NT2/D1 (cell line): ENCODE results near the gene NCOA3.
A peak's percentile ranks its signal among the peaks of the same experiment; 100 is the strongest.

ENCODE experiments used
- DNase-seq: peaks from one replicate; pipeline ENCODE4 v3.0.0-alpha.2; 2011; ENCODE audit warnings: low read depth, low spot score
- H3K27me3 ChIP-seq: 2 replicates; pipeline ENCODE4 v1.6.0; 2011; ENCODE audit warnings: mild to moderate bottlenecking; ENCODE audit not compliant: insufficient read length, insufficient read depth
- H3K36me3 ChIP-seq: 2 replicates; pipeline ENCODE4 v1.6.1; 2011; ENCODE audit warnings: mild to moderate bottlenecking, low read length, mixed read lengths; ENCODE audit not compliant: insufficient read depth, insufficient read length
- H3K4me1 ChIP-seq: 2 replicates; pipeline ENCODE4 v1.5.1; 2011; ENCODE audit not compliant: insufficient read depth, insufficient read length
- H3K4me3 ChIP-seq: 2 replicates; pipeline ENCODE4 v1.5.1; 2011; ENCODE audit warnings: low read depth; ENCODE audit not compliant: insufficient read length
- H3K9ac ChIP-seq: 2 replicates; pipeline ENCODE4 v1.6.0; 2011; ENCODE audit warnings: low read depth; ENCODE audit not compliant: insufficient read length
- H3K9me3 ChIP-seq: 2 replicates; pipeline ENCODE4 v1.5.1; 2011; ENCODE audit warnings: mild to moderate bottlenecking, low read length; ENCODE audit not compliant: insufficient read depth
- SUZ12 ChIP-seq: IDR thresholded peaks from 2 replicates; pipeline ENCODE4 v1.6.1; 2011; ENCODE audit not compliant: insufficient read length, insufficient read depth; ENCODE audit errors: extremely low read depth
- YY1 ChIP-seq: IDR thresholded peaks from 2 replicates; pipeline ENCODE4 v1.6.1; 2011; ENCODE audit not compliant: insufficient read length, insufficient read depth
- ZNF274 ChIP-seq: IDR thresholded peaks from 2 replicates; pipeline ENCODE4 v1.6.1; 2011; ENCODE audit warnings: mild to moderate bottlenecking, low read depth, low read length

The NCOA3 gene

DNA sequence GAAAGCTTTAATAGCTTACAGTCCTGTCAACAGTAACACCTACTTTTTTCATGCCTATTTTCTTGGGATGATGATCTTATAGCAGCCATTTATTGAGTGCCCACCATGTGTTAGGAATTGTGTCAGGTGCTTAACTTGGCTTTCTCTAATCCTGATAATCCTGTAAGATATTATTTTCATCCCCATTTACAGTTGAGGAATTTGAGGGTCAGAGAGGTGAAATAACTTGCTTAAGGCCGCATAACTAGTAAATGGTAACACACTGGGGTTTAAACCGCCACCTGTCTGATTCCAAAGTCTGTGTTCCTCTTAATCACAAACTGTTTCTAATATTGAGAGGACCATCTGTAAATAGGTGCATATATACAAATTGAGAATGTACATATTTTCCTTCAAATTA, 55.5 kb downstream of the NCOA3 start:
- no peak for DNase-seq
- TF ChIP-seq ZNF274 = no peak
- no peak for TF ChIP-seq SUZ12
- TF ChIP-seq YY1 = no peak
- H3K27me3 ChIP-seq = no peaks in the 10 kb centered on the region
- H3K9me3 ChIP-seq = no peaks in the 10 kb centered on the region
- H3K4me3 ChIP-seq = no peak overlapping the region
- no peak overlapping the region for H3K9ac ChIP-seq
- H3K4me1 ChIP-seq = peaks cover 2% of the 10 kb centered on the region
- H3K36me3 ChIP-seq = no peaks in the 10 kb centered on the region

DNA sequence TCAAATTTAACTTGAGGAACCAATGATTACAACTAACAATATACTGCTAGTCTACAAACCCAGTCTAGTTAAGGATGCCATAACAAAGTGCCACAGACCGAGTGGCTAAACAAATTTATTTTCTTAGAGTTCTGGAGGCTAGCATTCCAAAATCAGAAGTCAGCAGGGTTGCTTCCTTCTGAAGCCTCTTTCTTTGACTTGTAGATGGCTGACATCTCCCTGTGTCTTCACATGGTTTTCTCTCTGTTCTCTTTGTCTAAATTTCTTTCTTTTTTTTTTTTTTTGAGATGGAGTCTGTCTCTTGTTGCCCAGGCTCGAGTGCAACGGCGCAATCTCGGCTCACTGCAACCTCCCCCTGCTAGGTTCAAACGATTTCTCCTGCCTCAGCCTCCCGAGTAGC, 56.1 kb downstream of the NCOA3 start:
- Histone ChIP-seq H3K36me3 (no peaks in the 10 kb centered on the region), H3K4me1 (peaks cover 2% of the 10 kb centered on the region), H3K9me3 (no peaks in the 10 kb centered on the region), H3K27me3 (no peaks in the 10 kb centered on the region), H3K9ac (no peak overlapping the region), H3K4me3 (no peak overlapping the region)
- peak; percentile 52 for DNase-seq
- TF ChIP-seq YY1 = no peak
- no peak for TF ChIP-seq ZNF274
- no peak for TF ChIP-seq SUZ12

DNA sequence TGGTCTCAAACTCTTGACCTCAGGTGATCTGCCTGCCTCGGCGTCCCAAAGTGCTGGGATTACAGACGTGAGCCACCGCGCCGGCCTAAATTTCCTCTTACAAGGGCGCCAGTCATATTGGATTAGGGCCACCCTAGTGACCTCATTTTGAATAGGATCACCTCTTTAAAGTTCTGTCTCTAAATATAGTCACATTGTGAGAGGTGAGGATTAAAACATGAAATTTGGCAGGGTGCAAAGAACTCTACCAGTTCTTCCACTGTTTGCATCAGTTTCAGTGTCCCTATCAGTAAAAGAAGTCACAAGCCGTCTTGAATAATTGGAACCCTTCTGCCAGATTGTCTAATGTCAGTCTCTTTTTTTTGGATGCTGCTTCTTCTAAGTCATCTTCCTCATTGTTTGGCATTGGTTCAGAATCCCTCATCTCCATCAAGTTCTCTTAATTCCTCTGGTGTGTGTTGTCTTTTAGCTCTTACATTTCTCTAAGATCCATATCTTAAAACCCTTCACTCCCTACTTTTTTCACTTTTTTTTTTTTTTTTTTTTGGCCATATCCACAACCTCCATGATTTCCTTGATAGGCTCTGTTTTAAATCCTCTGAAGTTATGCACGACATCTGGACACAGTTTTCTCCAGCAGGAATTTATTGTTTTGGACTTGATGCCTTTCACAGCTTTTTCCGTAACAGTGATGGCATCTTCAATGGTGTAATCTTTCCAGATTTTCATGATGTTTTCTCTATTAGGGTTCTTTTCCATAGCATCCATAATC, 56.8 kb downstream of the NCOA3 start:
- Histone ChIP-seq H3K4me1 (peaks cover 2% of the 10 kb centered on the region), H3K9me3 (no peaks in the 10 kb centered on the region), H3K27me3 (no peaks in the 10 kb centered on the region), H3K9ac (no peak overlapping the region), H3K4me3 (no peak overlapping the region), H3K36me3 (no peaks in the 10 kb centered on the region)
- TF ChIP-seq SUZ12 (no peak), YY1 (no peak), ZNF274 (no peak)
- no peak for DNase-seq

DNA sequence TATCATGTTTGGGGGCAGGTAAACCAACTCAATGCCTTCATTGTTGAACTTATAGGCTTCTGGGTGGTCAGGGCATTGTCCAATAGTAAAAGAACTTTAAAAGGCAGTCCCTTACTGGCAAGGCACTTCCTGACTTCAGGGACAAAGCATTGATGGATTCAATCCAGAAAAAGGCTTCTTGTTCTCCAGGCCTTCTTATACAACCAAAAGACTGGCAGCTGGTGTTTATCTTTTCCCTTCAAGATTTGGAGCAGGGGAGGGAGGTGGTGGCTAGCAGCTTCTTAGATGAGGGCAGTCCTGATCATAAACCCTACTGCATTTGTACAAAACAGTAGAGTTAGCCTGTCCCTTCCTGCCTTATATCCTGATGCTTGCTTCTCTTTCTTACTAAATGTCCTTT, 57.5 kb downstream of the NCOA3 start:
- Histone ChIP-seq H3K9ac (no peak overlapping the region), H3K36me3 (no peaks in the 10 kb centered on the region), H3K9me3 (no peaks in the 10 kb centered on the region), H3K4me1 (peaks cover 2% of the 10 kb centered on the region), H3K4me3 (no peak overlapping the region), H3K27me3 (no peaks in the 10 kb centered on the region)
- DNase-seq = no peak
- no peak for TF ChIP-seq YY1
- no peak for TF ChIP-seq ZNF274
- TF ChIP-seq SUZ12 = no peak

DNA sequence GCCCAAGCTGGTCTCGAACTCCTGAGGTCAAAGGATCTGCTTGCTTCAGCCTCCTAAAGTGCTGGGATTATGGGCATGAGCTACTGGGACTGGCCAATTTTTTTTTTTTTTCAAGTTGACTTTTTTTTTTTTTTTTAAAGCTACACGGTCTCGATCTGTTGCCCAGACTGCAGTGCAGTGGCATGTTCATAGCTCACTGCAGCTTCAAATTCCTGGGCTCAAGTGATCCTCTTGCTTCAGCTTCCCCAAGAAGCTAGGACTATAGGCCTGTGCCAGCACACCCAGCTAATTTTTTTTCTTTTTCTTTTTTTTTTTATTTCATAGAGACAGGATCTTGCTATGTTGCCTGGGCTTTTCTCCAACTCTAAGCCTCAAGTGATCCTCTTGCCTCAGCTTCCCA, 59.5 kb downstream of the NCOA3 start:
- TF ChIP-seq SUZ12 (no peak), YY1 (no peak), ZNF274 (no peak)
- Histone ChIP-seq H3K27me3 (no peaks in the 10 kb centered on the region), H3K9ac (no peak overlapping the region), H3K4me3 (no peak overlapping the region), H3K36me3 (no peaks in the 10 kb centered on the region), H3K4me1 (peaks cover 2% of the 10 kb centered on the region), H3K9me3 (no peaks in the 10 kb centered on the region)
- no peak for DNase-seq

DNA sequence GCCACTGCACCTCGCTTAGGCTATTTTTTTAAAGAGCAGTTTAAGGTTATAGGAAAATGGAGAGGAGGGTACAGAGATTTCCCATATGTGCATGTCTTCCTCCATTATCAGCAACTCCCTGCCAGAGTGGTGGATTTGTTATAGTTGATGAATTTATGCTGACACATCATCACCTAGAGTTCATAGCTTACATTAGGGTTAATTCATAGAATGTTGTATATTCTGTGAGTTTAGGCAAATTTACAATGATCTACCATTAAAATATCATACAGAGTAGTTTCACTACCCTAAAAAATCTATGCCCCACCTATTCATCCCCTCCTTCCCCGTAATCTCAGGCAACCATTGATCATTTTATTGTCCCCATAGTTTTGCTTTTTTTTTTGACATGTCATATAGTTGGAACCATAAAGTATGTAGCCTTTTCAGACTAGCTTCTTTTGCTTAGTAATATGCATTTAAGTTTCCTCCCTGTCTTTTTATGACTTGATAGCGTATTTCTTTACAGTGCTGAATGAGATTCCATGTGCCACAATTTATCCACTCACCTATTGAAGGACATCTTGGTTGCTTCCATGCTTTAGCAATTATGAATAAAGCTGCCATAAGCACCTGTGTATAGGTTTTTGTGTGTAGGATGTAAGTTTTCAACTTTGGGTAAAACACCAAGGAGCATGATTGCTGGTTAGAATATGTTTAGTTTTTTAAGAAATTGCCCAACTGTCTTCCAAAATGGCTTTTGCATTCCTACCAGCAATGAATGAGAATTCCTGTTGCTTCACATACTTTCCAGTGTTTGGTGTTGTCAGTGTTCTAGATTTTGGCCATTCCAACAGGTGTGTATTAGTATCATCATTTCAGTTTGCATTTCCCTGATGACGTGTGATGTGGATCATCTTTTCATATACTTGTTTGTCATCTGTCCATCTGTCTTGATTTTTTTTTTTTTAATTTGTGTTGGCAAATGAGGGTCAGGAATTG, 60.2 kb downstream of the NCOA3 start:
- H3K9me3 ChIP-seq = no peaks in the 10 kb centered on the region
- no peak overlapping the region for H3K9ac ChIP-seq
- H3K4me3 ChIP-seq = no peak overlapping the region
- DNase-seq = no peak
- H3K27me3 ChIP-seq = no peaks in the 10 kb centered on the region
- TF ChIP-seq YY1 (no peak), ZNF274 (no peak), SUZ12 (no peak)
- H3K36me3 ChIP-seq = no peaks in the 10 kb centered on the region
- H3K4me1 ChIP-seq = peaks cover 2% of the 10 kb centered on the region

DNA sequence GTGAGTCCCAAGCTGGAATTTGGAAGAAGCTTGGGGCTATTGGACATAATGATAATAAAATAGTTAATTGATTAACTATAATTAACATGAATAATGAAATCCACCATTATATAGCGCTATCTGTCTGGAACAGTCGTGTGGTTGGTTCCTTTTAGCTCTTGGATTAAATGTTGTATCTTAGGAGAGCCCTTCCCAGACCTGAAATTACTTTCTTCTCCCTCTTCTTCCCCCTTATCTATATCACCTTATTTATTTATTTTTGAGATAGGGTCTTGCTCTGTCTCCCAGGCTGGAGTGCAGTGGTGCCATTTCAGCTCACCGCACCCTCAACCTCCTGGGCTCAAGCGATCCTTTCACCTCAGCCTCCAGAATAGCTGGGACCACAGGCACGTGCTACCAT, 64.6 kb downstream of the NCOA3 start:
- TF ChIP-seq YY1 = no peak
- no peak for TF ChIP-seq ZNF274
- no peak for TF ChIP-seq SUZ12
- no peak for DNase-seq
- peaks cover 11% of the 10 kb centered on the region; the same call in 1 of the 2 replicates for H3K9me3 ChIP-seq
- no peak overlapping the region for H3K4me3 ChIP-seq
- H3K9ac ChIP-seq = no peak overlapping the region
- no peaks in the 10 kb centered on the region for H3K36me3 ChIP-seq
- H3K4me1 ChIP-seq = no peaks in the 10 kb centered on the region
- H3K27me3 ChIP-seq = no peaks in the 10 kb centered on the region
